Left renal cortex interstitium (tissue), 4 donors: ENCODE results near the gene ZMIZ1. TPM values are rescaled to one million over a fixed set of nuclear protein-coding genes. Genes with fewer than 3 reads are reported as not detected.

Experiments
- DNase-seq, 4 donors: peaks; one replicate each; pipeline ENCODE4 v3.0.0-alpha.2; 2013; ENCODE audit warnings: low read depth in 4 of 4, low spot score in 2 of 4, missing footprints in 1 of 4
- polyA plus RNA-seq, 4 donors: library from polyadenylated mRNA; unstranded; fragments of 120-200 nt; gene quantifications; one replicate each; pipeline ENCODE4 v1.2.1, GENCODE V29; 2013; ENCODE audit not compliant: insufficient read length in 4 of 4

Gene ZMIZ1
- polyA plus RNA-seq, 4 donors: 60.8 to 84.7 (median 74.1) TPM

DNA sequence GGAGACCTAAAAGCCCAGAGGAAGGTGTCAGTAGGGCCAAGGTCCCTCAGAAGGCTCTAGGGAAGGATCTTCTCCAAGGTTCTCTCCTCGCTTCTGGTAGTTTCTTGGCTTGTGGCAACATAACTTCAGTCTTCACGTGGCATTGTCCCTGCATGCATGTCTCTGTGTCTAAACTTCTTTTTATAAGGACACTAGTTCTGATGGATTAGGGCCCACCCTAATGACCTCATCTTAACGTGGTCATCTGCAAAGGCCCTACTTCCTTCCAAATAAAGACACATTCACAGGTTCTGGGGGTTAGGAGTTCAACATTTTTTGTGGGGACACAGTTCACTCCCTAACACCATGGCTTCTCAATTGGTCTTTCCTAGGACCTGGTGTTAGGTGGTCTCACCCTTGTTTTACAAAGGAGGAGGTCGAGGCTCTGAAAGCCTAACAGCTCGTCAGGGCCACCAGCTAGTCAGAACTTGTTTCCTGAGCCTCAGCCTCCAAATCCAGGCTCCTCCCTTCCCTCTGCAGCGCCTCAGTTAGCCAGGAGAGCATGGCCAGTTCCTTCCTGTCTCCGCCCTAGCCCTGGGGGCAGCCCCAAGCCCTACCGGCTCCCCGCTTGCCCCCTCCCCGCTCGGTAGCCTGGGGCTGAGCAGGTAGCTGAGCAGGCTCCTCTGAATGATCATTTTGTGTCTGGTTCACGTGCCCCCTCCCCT, 168.8 kb downstream of the ZMIZ1 start:
- DNase-seq: no peak

DNA sequence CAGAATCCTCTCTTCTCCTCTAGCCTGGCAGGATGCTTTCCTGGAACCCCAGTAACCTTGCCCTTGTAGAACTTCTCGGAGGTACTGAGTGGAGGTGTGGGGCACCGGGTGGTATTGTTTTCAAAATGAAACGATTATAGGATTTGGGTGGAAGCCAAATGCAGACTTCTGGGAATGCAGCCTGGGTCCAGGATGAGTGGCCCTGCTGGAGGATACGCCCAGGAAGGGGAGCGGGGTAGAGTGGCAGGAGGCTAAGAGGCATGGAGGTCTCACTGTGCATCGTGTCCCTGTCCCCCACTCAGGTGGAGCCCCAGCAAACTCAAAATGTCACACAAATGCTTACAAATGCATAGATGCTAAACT, 169.4 kb downstream of the ZMIZ1 start:
- DNase-seq: no peak

DNA sequence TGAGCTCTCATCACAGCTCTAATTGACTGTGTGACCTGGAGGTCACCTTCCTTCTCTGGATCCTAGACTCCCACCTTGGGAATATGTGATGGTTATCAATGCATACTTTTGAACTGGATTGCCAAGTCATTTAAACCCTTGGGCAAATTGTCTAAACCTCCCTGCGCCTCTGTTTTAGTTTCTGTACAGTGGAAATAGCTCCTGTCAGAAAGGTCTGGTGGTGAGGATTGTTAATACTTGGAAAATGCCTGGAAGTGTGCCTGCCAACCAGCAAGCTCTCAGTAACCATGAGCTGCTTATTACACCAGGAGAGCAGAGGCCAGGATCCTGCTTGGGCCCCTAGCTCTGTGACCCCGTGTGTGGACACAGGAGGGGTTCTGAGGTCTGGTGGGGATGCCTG, 169.8 kb downstream of the ZMIZ1 start:
- no peak for DNase-seq

DNA sequence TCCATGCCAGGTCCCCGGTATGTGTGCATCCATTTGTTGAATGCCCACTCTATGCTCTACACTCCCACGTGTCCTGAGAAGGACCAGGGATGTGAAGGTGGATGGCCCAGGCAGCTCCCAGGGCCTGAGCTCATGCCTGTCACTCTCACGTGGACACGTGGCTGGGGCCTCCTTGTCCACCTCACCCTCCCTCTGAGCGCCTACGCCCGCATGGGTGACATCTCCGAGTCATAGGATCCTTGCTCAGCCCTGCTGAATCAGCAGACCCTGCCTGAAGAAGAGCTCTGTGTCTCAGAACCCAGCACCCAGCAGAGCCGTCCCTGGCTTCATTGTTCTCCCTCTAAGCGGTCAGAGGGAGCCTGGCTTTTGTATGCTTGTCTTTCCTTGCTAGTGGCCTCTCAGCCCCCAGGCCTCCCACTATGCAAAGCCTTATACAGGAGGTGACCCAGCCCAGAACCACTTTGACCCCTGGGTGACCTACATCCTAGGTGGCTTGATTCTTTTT, 170.6 kb downstream of the ZMIZ1 start:
- no peak for DNase-seq

DNA sequence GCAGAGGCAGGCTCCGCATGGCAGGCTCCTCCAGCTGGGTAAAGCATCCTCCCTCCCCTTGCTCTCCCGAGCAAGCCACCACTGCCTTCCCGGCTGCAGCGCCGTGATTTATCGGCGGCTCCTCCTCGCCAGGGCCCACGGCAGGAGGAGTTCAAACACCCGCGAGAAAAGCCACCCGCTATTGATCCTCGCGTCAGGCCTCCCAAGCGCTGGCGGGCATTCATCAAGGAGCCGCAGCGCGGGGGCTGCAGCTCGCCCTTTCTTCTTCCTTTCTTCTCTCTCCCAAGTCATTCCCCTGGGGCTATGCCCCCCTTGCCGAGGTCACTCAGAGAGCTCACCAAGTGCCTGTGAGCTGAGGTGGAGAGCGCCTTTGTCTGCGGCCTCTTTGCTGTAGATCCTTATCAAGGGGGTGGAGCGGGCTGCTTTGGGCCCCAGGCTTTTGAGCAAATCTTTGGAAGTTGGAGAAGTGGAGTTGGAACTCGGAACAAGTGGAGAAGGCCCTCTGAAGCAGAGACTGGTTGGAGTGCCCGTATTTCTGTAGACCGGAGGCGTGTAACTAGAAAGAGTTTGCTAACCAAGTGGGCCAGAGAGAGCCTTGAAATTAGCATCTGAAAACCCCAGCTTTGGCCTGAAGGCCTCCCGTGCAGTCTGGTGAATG, 171.3 kb downstream of the ZMIZ1 start:
- DNase-seq: no peak

DNA sequence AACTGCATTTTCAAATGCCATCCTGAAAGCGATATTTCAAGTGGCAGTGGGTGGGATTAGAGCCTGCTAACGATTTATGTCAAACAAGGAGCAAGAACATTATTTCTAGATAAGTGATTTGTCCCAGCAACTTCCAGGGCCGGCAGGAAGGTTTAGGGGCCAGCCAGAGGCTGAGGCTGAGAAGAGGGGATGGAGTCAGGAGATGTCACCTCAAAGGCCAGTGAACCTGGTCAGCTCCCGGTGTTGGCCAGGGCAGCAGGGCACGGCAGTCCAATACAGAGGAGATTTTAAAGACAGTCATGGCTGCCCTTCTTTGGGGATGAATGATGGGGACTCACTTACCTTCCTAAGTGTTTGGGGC, 172.8 kb downstream of the ZMIZ1 start:
- no peak for DNase-seq

DNA sequence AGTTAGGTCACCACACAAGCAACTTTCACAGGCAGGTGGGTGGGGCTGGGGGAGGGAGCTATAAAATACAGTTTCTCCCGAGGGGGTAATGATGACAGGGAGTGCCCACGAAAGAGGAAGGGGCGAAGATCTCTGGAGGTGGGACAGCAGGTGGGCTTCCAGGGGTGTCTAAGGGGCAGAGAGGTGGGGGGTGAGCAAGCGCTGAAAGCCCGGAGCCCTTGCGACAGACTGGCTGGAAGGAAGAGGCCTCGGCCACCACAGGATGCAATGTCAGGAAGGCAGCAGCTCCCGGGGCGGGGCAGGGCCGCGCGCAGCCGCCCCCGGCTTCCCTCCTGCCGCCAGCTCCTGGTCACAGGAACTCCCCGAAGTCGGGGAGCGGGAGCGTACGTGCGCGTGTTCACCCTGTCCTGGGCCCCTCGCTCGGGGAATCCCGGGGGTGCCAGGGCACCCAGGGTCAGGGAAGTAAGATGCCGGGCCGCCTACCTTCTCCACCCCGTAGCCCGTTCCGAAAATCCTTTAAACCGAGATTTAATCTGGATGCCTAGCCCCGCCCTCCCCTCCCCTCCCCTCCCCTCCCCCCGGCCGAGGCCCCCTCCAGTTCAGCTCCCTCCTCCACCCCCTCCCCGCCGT, 173.3 kb downstream of the ZMIZ1 start:
- DNase-seq: no peak

DNA sequence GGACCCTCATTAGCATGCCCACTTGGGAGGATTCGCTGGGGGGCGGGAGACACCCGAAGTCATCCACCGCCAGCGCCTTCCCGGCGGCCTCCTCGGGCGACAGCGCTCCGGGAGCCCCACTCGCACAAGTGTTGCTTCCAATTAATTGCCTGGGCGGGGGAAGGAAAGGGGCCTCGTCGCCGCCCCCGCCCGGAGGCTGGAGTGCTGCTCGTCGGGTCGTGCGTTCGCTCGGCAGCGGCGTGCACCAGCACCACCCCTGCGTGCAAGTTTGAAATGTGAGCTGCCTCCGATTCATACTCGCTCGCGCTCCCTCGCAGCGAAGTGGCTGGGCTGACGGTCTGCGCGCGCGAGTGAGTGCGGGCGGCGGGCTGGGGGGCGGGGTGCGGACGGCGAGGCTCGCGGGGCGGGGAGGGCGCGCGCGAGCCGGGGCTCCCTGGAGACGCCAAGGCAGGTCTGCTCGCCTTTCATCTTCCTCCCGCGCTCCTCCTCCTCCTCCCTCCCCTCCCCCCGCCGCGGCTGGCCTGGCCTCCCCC, 173.9 kb downstream of the ZMIZ1 start:
- DNase-seq: no peak

DNA sequence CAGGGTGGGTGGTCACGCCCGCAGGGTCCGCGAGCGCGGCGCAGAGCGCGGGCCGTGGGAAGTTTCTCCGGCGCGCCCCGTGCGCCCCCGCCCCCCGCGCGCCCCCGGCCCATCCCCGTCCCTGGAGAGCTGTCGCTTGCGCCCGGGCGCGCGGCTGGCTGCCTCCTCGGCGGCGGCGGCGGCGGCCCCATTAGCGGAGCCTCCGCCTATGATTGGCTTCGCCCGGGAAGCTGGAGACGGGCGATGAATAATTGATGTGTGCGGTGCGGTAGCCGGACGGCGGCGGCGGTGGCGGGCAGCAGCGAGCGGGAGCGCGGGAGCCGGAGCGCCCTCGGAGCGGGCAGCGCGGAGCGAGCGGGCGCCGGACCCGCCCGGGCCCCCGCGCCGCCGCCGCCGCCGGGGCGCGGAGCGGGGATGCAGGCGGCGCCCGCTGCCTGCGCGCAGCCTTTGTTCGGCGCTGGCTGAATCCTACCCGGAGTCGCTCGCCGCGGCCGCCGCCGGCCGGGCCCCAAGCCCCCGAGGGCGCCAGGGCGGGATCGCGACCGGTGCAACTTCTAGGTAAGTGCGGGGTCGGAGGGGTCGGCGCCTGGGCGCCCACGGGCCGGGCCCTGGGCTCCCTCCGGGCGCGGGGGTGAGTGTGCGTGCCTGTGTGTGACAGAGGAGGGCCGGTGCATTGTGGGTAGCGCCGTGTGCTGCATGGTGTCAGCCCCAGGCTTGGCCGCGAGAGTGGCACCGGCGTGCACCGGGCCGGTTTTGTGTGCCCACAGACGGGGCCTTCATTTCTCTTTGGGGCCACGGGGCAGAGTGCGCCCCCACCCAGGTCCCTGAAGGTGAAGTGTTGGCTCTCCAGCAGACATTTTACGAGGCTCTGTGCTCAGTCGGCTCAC, 174.7 kb downstream of the ZMIZ1 start:
- no peak for DNase-seq

DNA sequence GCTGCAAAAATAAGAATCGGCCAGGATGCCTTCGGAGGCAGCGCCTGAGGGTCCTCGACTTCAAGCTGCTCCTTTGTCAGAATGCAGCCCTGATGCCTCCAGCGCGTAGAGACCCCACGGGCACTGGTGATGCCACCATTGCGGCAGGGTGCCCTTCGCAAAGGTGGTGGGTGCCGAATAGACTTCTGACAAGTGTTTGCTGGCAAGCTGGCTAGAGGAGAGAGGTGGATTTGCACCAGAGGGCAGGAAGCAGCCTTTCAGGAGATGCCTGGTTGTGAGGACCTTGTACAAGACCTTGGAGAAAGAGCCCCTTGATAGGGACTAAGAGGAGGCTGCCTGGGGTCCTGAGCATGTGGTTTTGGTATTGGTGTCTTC, 175.3 kb downstream of the ZMIZ1 start:
- DNase-seq: no peak

DNA sequence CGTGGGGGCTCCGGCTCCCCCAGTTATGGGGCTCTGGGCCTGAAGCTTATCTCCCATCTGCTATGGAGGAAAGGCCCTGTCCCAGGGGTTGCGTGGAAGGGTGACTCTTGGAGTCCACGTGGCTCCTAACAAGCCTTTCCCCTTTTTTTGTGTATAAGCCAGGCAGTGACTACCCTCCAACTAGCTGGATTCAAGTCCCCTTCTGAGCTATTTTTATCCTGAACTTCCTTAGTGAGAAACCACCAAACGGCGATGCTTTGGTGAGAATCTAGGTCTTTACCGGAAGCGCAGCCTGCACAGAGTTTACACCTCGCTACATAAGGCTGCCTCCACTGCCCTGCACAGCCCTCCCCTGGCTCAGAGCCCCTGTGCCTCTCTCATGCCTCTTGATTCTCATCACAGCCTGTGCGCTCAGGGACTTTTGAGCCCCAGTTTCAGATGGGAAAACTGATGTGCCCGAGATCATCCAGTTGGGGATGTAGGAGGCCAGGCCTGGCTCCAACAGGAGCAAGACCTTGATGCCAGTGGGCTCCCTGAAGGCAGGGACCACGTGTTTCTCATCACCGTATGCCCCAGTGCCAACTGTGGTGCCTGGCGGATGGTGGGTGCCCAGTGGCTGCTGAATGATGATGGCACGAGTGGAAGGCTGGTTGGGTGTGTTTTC, 176.2 kb downstream of the ZMIZ1 start:
- DNase-seq: no peak

DNA sequence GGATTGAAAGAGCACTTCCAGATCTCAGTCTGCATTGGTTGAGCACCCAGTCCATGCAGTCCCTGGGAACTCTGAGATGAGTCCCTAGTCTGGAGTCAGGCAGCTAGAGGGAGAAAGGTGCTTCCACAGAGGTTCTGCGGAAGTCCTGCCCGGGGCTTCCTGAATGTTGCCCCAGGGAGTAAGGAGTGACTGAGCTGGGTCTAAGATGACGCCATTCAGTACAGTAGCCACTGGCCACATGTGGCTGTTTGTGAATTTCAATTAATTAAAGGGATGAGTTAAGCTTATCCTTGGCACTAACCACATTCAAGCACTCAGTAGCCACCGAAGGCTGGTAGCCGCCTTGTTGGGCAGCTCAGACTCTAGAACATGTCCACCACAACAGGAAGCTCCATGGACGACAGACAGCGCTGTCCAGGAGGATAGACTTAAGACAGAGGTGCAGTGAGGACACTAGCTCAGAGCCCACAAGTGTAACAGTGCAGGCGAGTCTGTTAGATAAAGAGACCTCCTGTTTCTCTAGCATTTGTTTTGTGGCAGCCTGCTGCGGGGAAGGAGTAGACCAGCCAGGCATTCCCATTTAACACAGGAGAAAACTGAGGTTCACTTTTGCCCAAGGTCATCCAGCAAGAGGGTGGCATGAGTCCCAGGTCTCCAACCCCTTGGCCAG, 176.9 kb downstream of the ZMIZ1 start:
- no peak for DNase-seq

DNA sequence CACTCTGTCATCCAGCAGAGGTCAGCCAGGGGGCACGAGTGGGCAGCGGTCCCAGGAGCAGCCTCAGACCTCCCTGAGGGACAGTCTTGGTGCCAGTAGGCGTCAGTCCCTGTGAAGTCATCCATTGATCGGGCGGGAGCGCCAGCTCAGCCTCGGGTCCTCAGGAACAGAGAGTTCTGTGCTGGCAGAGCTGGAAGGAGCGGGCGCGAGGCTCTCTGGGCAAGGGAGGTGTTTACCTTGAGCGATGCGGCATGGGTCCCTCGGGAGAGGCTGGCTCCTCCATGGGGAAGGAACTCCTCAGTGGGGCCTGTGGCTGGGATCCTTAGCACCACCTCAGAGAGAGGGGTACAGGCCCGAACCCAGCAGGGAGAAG, 177.4 kb downstream of the ZMIZ1 start:
- no peak for DNase-seq

DNA sequence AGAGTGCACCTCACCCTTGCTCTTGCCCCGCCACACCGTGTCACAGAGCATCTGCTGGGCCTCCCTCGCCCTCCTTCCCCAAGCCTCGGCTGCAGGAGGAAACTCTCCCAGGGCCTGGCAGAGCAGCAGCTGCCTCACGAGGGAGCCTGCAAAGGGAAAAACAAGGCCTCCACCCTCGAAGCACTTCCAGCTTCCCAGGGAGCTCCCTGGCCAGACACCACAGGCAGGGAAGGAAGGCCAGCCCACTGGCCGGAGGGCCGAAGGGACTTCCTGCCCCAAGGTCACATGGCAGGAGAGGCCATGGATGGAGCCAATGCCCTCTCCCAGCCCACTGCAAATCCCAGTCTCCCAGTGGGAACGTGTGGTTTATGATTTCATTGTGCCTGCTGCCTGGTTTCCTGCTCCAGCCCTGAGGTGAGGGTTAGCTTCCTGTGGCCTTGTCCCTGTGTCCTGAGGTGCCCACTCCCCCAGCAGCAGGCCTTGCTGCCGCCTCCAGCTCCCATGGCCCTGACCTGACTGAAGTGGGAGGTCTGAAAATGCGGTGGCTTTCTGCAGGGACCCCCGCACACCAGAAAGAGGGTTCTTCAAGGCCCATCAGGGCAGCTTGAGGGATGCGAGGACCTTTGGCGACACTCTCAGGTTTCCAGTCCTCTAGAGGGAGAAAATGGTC, 178.0 kb downstream of the ZMIZ1 start:
- DNase-seq: no peak

DNA sequence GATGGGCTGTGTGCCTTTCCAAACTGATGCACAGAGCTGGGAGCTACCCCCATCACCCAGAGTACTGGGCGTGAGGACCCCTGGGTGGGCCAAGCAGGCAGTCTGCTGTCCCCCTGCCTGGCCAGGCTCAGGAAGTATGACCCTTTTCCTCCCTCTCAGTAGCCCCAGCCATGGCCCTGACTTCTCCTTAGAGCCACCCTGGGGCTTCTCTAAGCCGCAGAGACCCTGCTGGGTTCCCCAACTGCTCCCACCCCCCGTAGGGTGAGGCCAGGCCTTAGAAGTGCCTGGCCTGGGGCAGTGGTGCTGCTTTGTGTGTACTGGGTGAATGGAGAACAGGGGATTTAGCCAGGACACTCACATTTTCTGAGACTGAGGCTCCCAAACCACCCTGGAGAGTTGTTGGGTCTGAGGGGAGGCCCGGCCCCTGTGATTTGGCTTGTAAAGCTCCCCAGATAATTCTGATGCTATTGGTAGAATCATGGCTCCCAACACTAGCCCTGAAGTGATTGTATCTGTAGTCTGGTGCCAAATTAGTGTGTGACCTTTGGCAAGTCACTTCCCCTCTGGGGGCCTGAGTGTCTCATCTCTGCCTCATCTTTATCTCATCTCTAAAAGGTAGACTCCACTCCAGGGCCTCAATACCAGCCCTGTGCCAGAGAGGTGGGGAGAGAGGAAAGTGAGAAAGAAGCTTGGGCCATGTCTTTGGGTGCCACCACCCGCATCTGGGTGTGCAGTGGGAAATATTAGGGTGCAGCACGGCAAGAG, 178.8 kb downstream of the ZMIZ1 start:
- no peak for DNase-seq

DNA sequence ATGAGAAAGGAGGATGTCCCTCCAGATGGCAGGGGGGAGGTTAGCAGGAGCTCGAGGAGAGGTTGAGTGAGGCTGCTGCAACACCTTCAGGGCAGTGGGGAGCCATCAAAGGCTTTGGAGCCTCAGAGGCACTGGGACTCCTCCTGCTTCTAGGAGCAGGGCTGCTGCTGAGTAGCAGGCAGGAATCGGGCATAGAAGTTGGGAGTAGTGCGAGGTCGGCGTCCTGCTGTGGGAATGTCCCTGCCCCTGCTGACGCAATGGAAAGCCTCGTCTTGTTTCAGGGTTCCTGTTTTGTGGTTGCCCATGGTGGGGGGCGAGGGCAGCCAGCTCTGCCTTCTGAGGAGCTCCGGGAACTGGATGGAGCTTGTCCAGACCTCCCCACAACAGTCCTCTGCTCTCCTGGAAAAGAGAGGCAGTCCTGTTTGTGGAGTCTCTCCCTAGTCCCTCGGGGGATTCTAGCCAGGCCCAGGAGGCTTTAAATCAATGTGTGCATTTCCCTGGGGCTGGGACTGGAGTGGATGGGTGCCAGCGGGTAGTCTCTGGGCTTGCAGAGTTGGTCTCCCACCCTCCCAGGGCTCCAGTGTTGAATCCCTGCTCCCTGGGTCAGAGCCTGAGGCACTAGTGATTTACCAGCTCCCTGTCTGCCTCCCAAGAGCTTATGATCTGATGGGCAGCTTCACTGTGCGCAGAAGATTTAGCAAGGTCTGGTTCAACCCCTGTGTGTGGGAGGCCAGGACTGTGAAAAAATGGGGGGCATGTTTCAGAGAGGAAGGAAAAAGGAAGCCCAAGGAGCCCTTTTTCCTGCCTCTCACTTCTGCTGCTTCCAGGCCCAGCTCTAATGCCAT, 179.8 kb downstream of the ZMIZ1 start:
- DNase-seq: no peak
